ENCODE results near the gene PCDHB7. TPM values are rescaled to one million over a fixed set of nuclear protein-coding genes. Genes with fewer than 3 reads are reported as not detected.
"Not testable (repeated sequence)": the region's sequence is repeated elsewhere in the genome, so short reads cannot be mapped to it uniquely, and the experiment has no call there.

Gene PCDHB7
- polyA plus RNA-seq, 4 donors: 4.0 to 7.9 (median 5.6) TPM

- DNase-seq (ENCODE audit: low read depth in 4 of 4, low spot score in 3 of 4): not testable (repeated sequence)
These were observed 6.9 kb downstream of the PCDHB7 start for GRCh38 chr5:141179371-141179770.

- DNase-seq (ENCODE audit: low read depth in 4 of 4, low spot score in 3 of 4): not testable (repeated sequence)
These were observed 7.4 kb downstream of the PCDHB7 start for GRCh38 chr5:141179876-141180275.

- DNase-seq (ENCODE audit: low read depth in 4 of 4, low spot score in 3 of 4): no peak
These were observed 7.9 kb downstream of the PCDHB7 start for GRCh38 chr5:141180313-141180712.

- no peak for DNase-seq (ENCODE audit: low read depth in 4 of 4, low spot score in 3 of 4)
These were observed 9.8 kb downstream of the PCDHB7 start, which contains the start of gene PCDHB16 for GRCh38 chr5:141182248-141182647. TSS of gene PCDHB16 (plus strand) at chr5:141182387. CDS start at chr5:141182560, 173 bp downstream.

GRCh38 chr5:141184117-141184855 lies 11.8 kb downstream of the PCDHB7 start:
- not testable (repeated sequence) for DNase-seq (ENCODE audit: low read depth in 4 of 4, low spot score in 3 of 4)

- no peak for DNase-seq (ENCODE audit: low read depth in 4 of 4, low spot score in 3 of 4)
These were observed 14.6 kb downstream of the PCDHB7 start, which contains the start of gene PCDHB9 for GRCh38 chr5:141186897-141187512. TSS of gene PCDHB9 (plus strand) at chr5:141187161. CDS start at chr5:141187319, 158 bp downstream.

- DNase-seq (ENCODE audit: low read depth in 4 of 4, low spot score in 3 of 4): not testable (repeated sequence)
These were observed 16.2 kb downstream of the PCDHB7 start for GRCh38 chr5:141188682-141189081.

GRCh38 chr5:141189131-141189530 lies 16.7 kb downstream of the PCDHB7 start:
- DNase-seq (ENCODE audit: low read depth in 4 of 4, low spot score in 3 of 4): not testable (repeated sequence)

GRCh38 chr5:141192110-141192725 lies 19.8 kb downstream of the PCDHB7 start, which contains the start of gene PCDHB10:
TSS of gene PCDHB10 (plus strand) at chr5:141192353. CDS start at chr5:141192553, 200 bp downstream.
- DNase-seq (ENCODE audit: low read depth in 4 of 4, low spot score in 3 of 4): no peak

GRCh38 chr5:141194332-141194731 lies 21.9 kb downstream of the PCDHB7 start:
- not testable (repeated sequence) for DNase-seq (ENCODE audit: low read depth in 4 of 4, low spot score in 3 of 4)

- no peak for DNase-seq (ENCODE audit: low read depth in 4 of 4, low spot score in 3 of 4)
These were observed 23.9 kb downstream of the PCDHB7 start for GRCh38 chr5:141196363-141196762.

GRCh38 chr5:141199359-141200235 lies 27.2 kb downstream of the PCDHB7 start, which contains the start of gene PCDHB11:
TSS of gene PCDHB11 (plus strand) at chr5:141199627. CDS start at chr5:141199775, 148 bp downstream.
- DNase-seq (ENCODE audit: low read depth in 4 of 4, low spot score in 3 of 4): no peak

GRCh38 chr5:141201126-141201525 lies 28.7 kb downstream of the PCDHB7 start:
- not testable (repeated sequence) for DNase-seq (ENCODE audit: low read depth in 4 of 4, low spot score in 3 of 4)

- DNase-seq (ENCODE audit: low read depth in 4 of 4, low spot score in 3 of 4): not testable (repeated sequence)
These were observed 29.2 kb downstream of the PCDHB7 start for GRCh38 chr5:141201646-141202045.

GRCh38 chr5:141208478-141208877 lies 36.0 kb downstream of the PCDHB7 start, which contains the start of gene PCDHB12:
TSS of gene PCDHB12 (plus strand) at chr5:141208719. CDS start at chr5:141208908, 189 bp downstream.
- DNase-seq (ENCODE audit: low read depth in 4 of 4, low spot score in 3 of 4): no peak

- not testable (repeated sequence) for DNase-seq (ENCODE audit: low read depth in 4 of 4, low spot score in 3 of 4)
These were observed 37.8 kb downstream of the PCDHB7 start for GRCh38 chr5:141210281-141210680.

- DNase-seq (ENCODE audit: low read depth in 4 of 4, low spot score in 3 of 4): not testable (repeated sequence)
These were observed 38.4 kb downstream of the PCDHB7 start for GRCh38 chr5:141210849-141211248.

GRCh38 chr5:141213656-141214339 lies 41.4 kb downstream of the PCDHB7 start, which contains the start of gene PCDHB13:
TSS of gene PCDHB13 (plus strand) at chr5:141213919. CDS start at chr5:141214124, 205 bp downstream.
- not testable (repeated sequence) for DNase-seq (ENCODE audit: low read depth in 4 of 4, low spot score in 3 of 4)

GRCh38 chr5:141214583-141214982 lies 42.1 kb downstream of the PCDHB7 start:
- not testable (repeated sequence) for DNase-seq (ENCODE audit: low read depth in 4 of 4, low spot score in 3 of 4)
